ENCODE data around the gene NOL4L. TPM values are rescaled to one million over a fixed set of nuclear protein-coding genes. Genes with fewer than 3 reads are reported as not detected.

NOL4L gene
- total RNA-seq, 1 experiment from 2014 or later = 31.7 TPM

- Histone ChIP-seq H2BK120ac (ENCODE audit: low read depth, low read length, poor library complexity, severe bottlenecking) (no peak overlapping the region), H2AK5ac (ENCODE audit: insufficient read length, low read length) (no peak overlapping the region), H4K91ac (ENCODE audit: insufficient read length, low read depth, low read length) (no peak overlapping the region), H3K18ac (ENCODE audit: insufficient read length, low read depth, low read length) (no peak overlapping the region), H3K56ac (ENCODE audit: insufficient read length, low read depth, low read length) (no peak overlapping the region), H3K4me1 (ENCODE audit: insufficient read depth, low read length) (0 out of 2 replicates have a peak, but pooled peaks cover 2% of the 10 kb centered on the region), H3K14ac (ENCODE audit: insufficient read depth, low read length) (no peak overlapping the region), H2AFZ (ENCODE audit: low read length) (no peak overlapping the region), H3K27me3 (ENCODE audit: insufficient read depth, low read length) (peaks cover 13% of the 10 kb centered on the region; the same call in 1 of the 2 replicates), H3K27ac (ENCODE audit: insufficient read length, low read depth, low read length) (no peak overlapping the region), H3K79me2 (ENCODE audit: insufficient read depth, low read length) (no peaks in the 10 kb centered on the region), H2BK12ac (ENCODE audit: insufficient read length, low read depth, low read length) (no peak overlapping the region), H3K4me2 (ENCODE audit: insufficient read depth, insufficient read length, low read length) (no peak overlapping the region), H2BK15ac (ENCODE audit: low read depth, low read length) (no peak overlapping the region), H4K5ac (ENCODE audit: insufficient read length, low read depth, low read length) (no peak overlapping the region), H3K23me2 (ENCODE audit: insufficient read length, low read depth, low read length, poor library complexity, severe bottlenecking) (peaks cover 7% of the 10 kb centered on the region), H3K9me3 (ENCODE audit: control insufficient read depth, low read depth, low read length) (no peaks in the 10 kb centered on the region), H4K8ac (replicated peaks; ENCODE audit: insufficient read length, low read depth, low read length) (no peak overlapping the region), H3K23ac (ENCODE audit: insufficient read length, low read depth, low read length) (no peak overlapping the region), H3K79me1 (ENCODE audit: insufficient read depth, low read depth, low read length, poor library complexity, severe bottlenecking) (no peaks in the 10 kb centered on the region), H3K9ac (ENCODE audit: extremely low read depth, insufficient read length, low read length) (no peak overlapping the region), H2BK5ac (ENCODE audit: insufficient read length, low read length) (no peak overlapping the region), H2BK20ac (ENCODE audit: low read depth, low read length, poor library complexity, severe bottlenecking) (no peak overlapping the region), H4K20me1 (ENCODE audit: control insufficient read depth, insufficient read depth, insufficient read length) (no peaks in the 10 kb centered on the region), H3T11ph (ENCODE audit: low read length) (no peak overlapping the region), H3K4ac (ENCODE audit: low read depth, low read length) (no peak overlapping the region)
- Mint-ChIP-seq H3K27me3 (ENCODE audit: low read depth) (peaks cover 75% of the 10 kb centered on the region), H3K9me3 (no peaks in the 10 kb centered on the region; a peak in 1 of 5 replicates), H3K36me3 (ENCODE audit: insufficient read depth in 1 of 3, low read depth in 3 of 3) (peaks cover 0 to 2% (median 0%) of the 10 kb centered on the region in 3 experiments; a peak in 1 of 7 replicates), H3K4me1 (peaks cover 21 to 28% of the 10 kb centered on the region in 2 experiments), H3K4me3 (peak overlapping the region; percentile 65 to 89), H3K27ac (no peak overlapping the region)
- no peak for DNase-seq
- TF ChIP-seq, protein P1, sequence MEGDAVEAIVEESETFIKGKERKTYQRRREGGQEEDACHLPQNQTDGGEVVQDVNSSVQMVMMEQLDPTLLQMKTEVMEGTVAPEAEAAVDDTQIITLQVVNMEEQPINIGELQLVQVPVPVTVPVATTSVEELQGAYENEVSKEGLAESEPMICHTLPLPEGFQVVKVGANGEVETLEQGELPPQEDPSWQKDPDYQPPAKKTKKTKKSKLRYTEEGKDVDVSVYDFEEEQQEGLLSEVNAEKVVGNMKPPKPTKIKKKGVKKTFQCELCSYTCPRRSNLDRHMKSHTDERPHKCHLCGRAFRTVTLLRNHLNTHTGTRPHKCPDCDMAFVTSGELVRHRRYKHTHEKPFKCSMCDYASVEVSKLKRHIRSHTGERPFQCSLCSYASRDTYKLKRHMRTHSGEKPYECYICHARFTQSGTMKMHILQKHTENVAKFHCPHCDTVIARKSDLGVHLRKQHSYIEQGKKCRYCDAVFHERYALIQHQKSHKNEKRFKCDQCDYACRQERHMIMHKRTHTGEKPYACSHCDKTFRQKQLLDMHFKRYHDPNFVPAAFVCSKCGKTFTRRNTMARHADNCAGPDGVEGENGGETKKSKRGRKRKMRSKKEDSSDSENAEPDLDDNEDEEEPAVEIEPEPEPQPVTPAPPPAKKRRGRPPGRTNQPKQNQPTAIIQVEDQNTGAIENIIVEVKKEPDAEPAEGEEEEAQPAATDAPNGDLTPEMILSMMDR (conservative IDR thresholded peaks at IDR 0.05) = no peak
- WGBS (ENCODE audit: extremely low coverage, insufficient read length, low lambda C conversion rate) = no CpG with 5 or more reads among the region's 32 CpGs
Observed at GRCh38 chr20:32585586-32586127, 524 bp upstream of the NOL4L start.
